GM23338 (cell line): Measurements from ENCODE around the gene PIM2. TPM values are rescaled to one million over a fixed set of nuclear protein-coding genes. Genes with fewer than 3 reads are reported as not detected.
A peak's percentile ranks its signal among the peaks of the same experiment; 100 is the strongest.
"Not testable (repeated sequence)": the region's sequence is repeated elsewhere in the genome, so short reads cannot be mapped to it uniquely, and the experiment has no call there.

ENCODE experiments used
- ATAC-seq: fragments of 200-7000 bp; cut with Tn5 transposase; 3 replicates; pipeline ENCODE4 v1.9.1; 2020
- DNase-seq: peaks from one replicate; pipeline ENCODE4 v3.0.0-alpha.2; 2015; ENCODE audit warnings: low spot score
- H2AFZ ChIP-seq: fragments of 200-600 bp; sonication (generic); 2 replicates; pipeline ENCODE4 v1.8.0; 2016; ENCODE audit warnings: antibody characterized with exemption, mild to moderate bottlenecking, moderate library complexity
- H3F3A ChIP-seq: fragments of 200-600 bp; sonication (generic); replicated peaks from 2 replicates; pipeline ENCODE4 v1.8.0; 2017; ENCODE audit warnings: antibody characterized with exemption, mixed run types, low read depth
- H3K27ac ChIP-seq: fragments of 200-600 bp; sonication (generic); 2 replicates; pipeline ENCODE4 v1.6.1; 2016; ENCODE audit warnings: low read depth
- H3K27me3 ChIP-seq: fragments of 200-600 bp; sonication (generic); 2 replicates; pipeline ENCODE4 v1.8.0; 2016; ENCODE audit warnings: mild to moderate bottlenecking, mixed run types, moderate library complexity; ENCODE audit not compliant: insufficient read depth
- H3K36me3 ChIP-seq: fragments of 200-600 bp; sonication (generic); 2 replicates; pipeline ENCODE4 v1.8.0; 2016; ENCODE audit warnings: mild to moderate bottlenecking; ENCODE audit not compliant: insufficient read depth
- H3K4me1 ChIP-seq: fragments of 200-600 bp; sonication (generic); 2 replicates; pipeline ENCODE4 v1.8.0; 2016; ENCODE audit warnings: mild to moderate bottlenecking, moderate library complexity; ENCODE audit not compliant: insufficient read depth
- H3K4me2 ChIP-seq: fragments of 200-600 bp; sonication (generic); 2 replicates; pipeline ENCODE4 v1.7.1; 2017; ENCODE audit warnings: mixed run types
- H3K4me3 ChIP-seq: fragments of 200-600 bp; sonication (generic); 2 replicates; pipeline ENCODE4 v1.6.1; 2016; ENCODE audit warnings: mixed run types
- H3K79me2 ChIP-seq: fragments of 200-600 bp; sonication (generic); replicated peaks from 2 replicates; pipeline ENCODE4 v1.8.0; 2017; ENCODE audit warnings: mild to moderate bottlenecking; ENCODE audit not compliant: insufficient read depth
- H3K9me2 ChIP-seq: fragments of 200-600 bp; sonication (generic); 2 replicates; pipeline ENCODE4 v1.8.0; 2017; ENCODE audit not compliant: insufficient read depth
- H4K20me1 ChIP-seq: fragments of 200-600 bp; sonication (generic); replicated peaks from 2 replicates; pipeline ENCODE4 v1.8.0; 2017; ENCODE audit warnings: mild to moderate bottlenecking; ENCODE audit not compliant: insufficient read depth
- H3K27ac Mint-ChIP-seq: 2 replicates; pipeline ENCODE4 v1.8.0; 2020; ENCODE audit warnings: inconsistent platforms, mild to moderate bottlenecking, moderate library complexity, mixed read lengths
- H3K27me3 Mint-ChIP-seq: 3 replicates; pipeline ENCODE4 v1.8.0; 2022; ENCODE audit warnings: low read depth, mild to moderate bottlenecking, moderate library complexity, mixed read lengths, inconsistent platforms; ENCODE audit not compliant: insufficient read depth, poor library complexity
- H3K36me3 Mint-ChIP-seq: 3 replicates; pipeline ENCODE4 v1.8.0; 2021; ENCODE audit warnings: low read depth, mild to moderate bottlenecking, inconsistent platforms, moderate library complexity, mixed read lengths
- H3K4me1 Mint-ChIP-seq: 3 replicates; pipeline ENCODE4 v1.8.0; 2020; ENCODE audit warnings: mild to moderate bottlenecking, inconsistent platforms, mixed read lengths
- H3K4me3 Mint-ChIP-seq: 3 replicates; pipeline ENCODE4 v1.8.0; 2021; ENCODE audit warnings: moderate library complexity, mild to moderate bottlenecking, inconsistent platforms, mixed read lengths
- H3K9me3 Mint-ChIP-seq: 3 replicates; pipeline ENCODE4 v1.8.0; 2020; ENCODE audit warnings: moderate library complexity, mild to moderate bottlenecking, inconsistent platforms, mixed read lengths
- CREB1 ChIP-seq: fragments of 250-450 bp; sonication (Bioruptor Pico); IDR thresholded peaks from 2 replicates; pipeline ENCODE4 v1.5.0; 2020; ENCODE audit warnings: low read depth, mild to moderate bottlenecking, moderate library complexity
- CTCF ChIP-seq, 2 experiments: fragments of 200-600 bp in 1 of 2; sonication (generic) in 1 of 2; conservative IDR thresholded peaks; 2 replicates each; pipeline versions ENCODE4 v1.5.1 to v1.6.1; 2016 to 2017; ENCODE audit warnings: antibody characterized with exemption in 2 of 2, low read depth in 2 of 2, mild to moderate bottlenecking in 2 of 2, moderate library complexity in 1 of 2
- ETS1 ChIP-seq: IDR thresholded peaks from 2 replicates; pipeline ENCODE4 v1.6.1; 2016; ENCODE audit warnings: antibody characterized with exemption
- EZH2 ChIP-seq: fragments of 200-600 bp; sonication (generic); IDR thresholded peaks from one replicate; pipeline ENCODE4 v1.8.0; 2017; ENCODE audit warnings: antibody characterized with exemption, mild to moderate bottlenecking, low read depth; ENCODE audit not compliant: unreplicated experiment
- EZH2phosphoT487 ChIP-seq: fragments of 200-600 bp; sonication (generic); IDR thresholded peaks from one replicate; pipeline ENCODE4 v1.8.1; 2018; ENCODE audit warnings: antibody characterized with exemption; ENCODE audit not compliant: unreplicated experiment
- JUNB ChIP-seq: IDR thresholded peaks from one replicate; pipeline ENCODE4 v1.6.1; 2016; ENCODE audit warnings: antibody characterized with exemption; ENCODE audit not compliant: unreplicated experiment
- NANOG ChIP-seq: IDR thresholded peaks from 2 replicates; pipeline ENCODE4 v1.6.1; 2016; ENCODE audit warnings: antibody characterized with exemption, borderline replicate concordance
- POLR2AphosphoS5 ChIP-seq: IDR thresholded peaks from 2 replicates; pipeline ENCODE4 v1.6.1; 2016; ENCODE audit warnings: antibody characterized with exemption, low read depth
- REST ChIP-seq: IDR thresholded peaks from one replicate; pipeline ENCODE4 v1.6.1; 2018; ENCODE audit warnings: antibody characterized with exemption; ENCODE audit not compliant: unreplicated experiment
- ZNF114 ChIP-seq: fragments of 250-450 bp; sonication (Bioruptor Pico); IDR thresholded peaks from 2 replicates; pipeline ENCODE4 v1.5.0; 2020; ENCODE audit warnings: mild to moderate bottlenecking, moderate library complexity
- ZNF331 ChIP-seq: fragments of 250-450 bp; sonication (Bioruptor Pico); IDR thresholded peaks from 2 replicates; pipeline ENCODE4 v1.5.0; 2020; ENCODE audit warnings: low read depth, mild to moderate bottlenecking, moderate library complexity
- ZNF462 ChIP-seq: fragments of 250-450 bp; sonication (Bioruptor Pico); IDR thresholded peaks from 2 replicates; pipeline ENCODE4 v1.5.0; 2020; ENCODE audit warnings: mild to moderate bottlenecking, moderate library complexity
- polyA plus RNA-seq: library from polyadenylated mRNA; unstranded; fragments of >200 nt; fragmentation: Nextera tagmentation; extraction: Ambion mirVana; gene quantifications from 2 replicates; pipeline ENCODE4 v1.2.1, GENCODE V29; 2016
- total RNA-seq: library from RNA; depleted of rRNA; stranded (reverse); fragments of >200 nt; shearing (Covaris generic); gene quantifications from 2 replicates; pipeline ENCODE4 v1.2.3, GENCODE V29; 2014

PIM2 gene
- total and polyA plus RNA-seq, 2 experiments from 2014 or later = 237 to 359 TPM

- Histone ChIP-seq H3K4me3 (no peak overlapping the region), H3K27me3 (no peaks in the 10 kb centered on the region), H3K27ac (no peak overlapping the region), H3K4me1 (no peaks in the 10 kb centered on the region), H3K4me2 (no peak overlapping the region), H3K9me2 (no peaks in the 10 kb centered on the region), H3K36me3 (no peaks in the 10 kb centered on the region), H2AFZ (no peak overlapping the region), H4K20me1 (no peaks in the 10 kb centered on the region), H3F3A (no peaks in the 10 kb centered on the region), H3K79me2 (no peaks in the 10 kb centered on the region)
- ATAC-seq (no peak), DNase-seq (peak; percentile 17)
- Mint-ChIP-seq H3K36me3 (no peaks in the 10 kb centered on the region), H3K27ac (no peak overlapping the region), H3K4me3 (no peak overlapping the region), H3K9me3 (no peaks in the 10 kb centered on the region), H3K27me3 (no peaks in the 10 kb centered on the region), H3K4me1 (no peaks in the 10 kb centered on the region)
- TF ChIP-seq CTCF (conservative IDR thresholded peaks at IDR 0.05; ENCODE audit: low read depth in 2 of 2) (no peak), ZNF331 (no peak), EZH2 (no peak), POLR2AphosphoS5 (no peak), EZH2phosphoT487 (no peak), ETS1 (no peak), NANOG (no peak), CREB1 (CRISPR knock-in tag) (no peak), REST (no peak), ZNF462 (no peak), JUNB (no peak), ZNF114 (CRISPR knock-in tag) (no peak)
Observed at GRCh38 chrX:48883729-48884128, 35.1 kb downstream of the PIM2 start.

GRCh38 chrX:48876944-48877343 is 41.9 kb downstream of the PIM2 start:
- ATAC-seq, H3K36me3 Mint-ChIP-seq, H3K27ac ChIP-seq, H3K27me3 Mint-ChIP-seq, H3K9me2 ChIP-seq, H3K4me1 Mint-ChIP-seq, H4K20me1 ChIP-seq, H3K27ac Mint-ChIP-seq, H3K4me2 ChIP-seq, H3K79me2 ChIP-seq, H3K4me1 ChIP-seq, H3K4me3 Mint-ChIP-seq, DNase-seq, H3K36me3 ChIP-seq, H3K9me3 Mint-ChIP-seq, H3K4me3 ChIP-seq, H3F3A ChIP-seq, H3K27me3 ChIP-seq, H2AFZ ChIP-seq: not testable (repeated sequence)
